ENCODE results near the gene IFT122.
"Not testable (repeated sequence)": the region's sequence is repeated elsewhere in the genome, so short reads cannot be mapped to it uniquely, and the experiment has no call there.

IFT122 gene

GRCh38 chr3:129439817-129440617 lies at the start of gene IFT122, which contains the start of gene MBD4:
IFT122 (plus strand) TSS chr3:129440224; CDS start chr3:129440331, 107 bp downstream.
MBD4 (minus strand) TSS chr3:129439948; CDS start chr3:129439833, 115 bp downstream.
- DNase-seq: peak; percentile 98

DNA sequence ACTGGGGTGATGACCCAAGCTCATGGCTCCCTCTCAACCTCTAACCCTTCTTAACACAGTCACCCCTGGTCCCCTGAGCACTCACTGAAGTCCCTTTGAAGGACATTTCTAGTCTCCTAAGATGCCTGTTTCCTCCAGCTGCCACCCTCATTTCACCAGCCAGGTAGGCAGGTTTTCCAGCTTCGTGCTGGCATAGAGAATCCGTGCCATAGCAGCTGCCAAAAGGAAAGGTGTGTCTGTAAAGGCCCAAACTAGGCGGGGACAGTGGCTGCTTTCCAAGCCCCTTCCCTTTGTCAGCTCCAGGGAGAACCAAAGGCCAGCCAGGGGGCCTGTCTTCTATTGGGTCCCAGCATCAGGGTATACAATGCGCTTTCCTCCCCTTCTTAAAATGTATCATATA lies 48.4 kb upstream of the IFT122 start:
- DNase-seq: not testable (repeated sequence)

DNA sequence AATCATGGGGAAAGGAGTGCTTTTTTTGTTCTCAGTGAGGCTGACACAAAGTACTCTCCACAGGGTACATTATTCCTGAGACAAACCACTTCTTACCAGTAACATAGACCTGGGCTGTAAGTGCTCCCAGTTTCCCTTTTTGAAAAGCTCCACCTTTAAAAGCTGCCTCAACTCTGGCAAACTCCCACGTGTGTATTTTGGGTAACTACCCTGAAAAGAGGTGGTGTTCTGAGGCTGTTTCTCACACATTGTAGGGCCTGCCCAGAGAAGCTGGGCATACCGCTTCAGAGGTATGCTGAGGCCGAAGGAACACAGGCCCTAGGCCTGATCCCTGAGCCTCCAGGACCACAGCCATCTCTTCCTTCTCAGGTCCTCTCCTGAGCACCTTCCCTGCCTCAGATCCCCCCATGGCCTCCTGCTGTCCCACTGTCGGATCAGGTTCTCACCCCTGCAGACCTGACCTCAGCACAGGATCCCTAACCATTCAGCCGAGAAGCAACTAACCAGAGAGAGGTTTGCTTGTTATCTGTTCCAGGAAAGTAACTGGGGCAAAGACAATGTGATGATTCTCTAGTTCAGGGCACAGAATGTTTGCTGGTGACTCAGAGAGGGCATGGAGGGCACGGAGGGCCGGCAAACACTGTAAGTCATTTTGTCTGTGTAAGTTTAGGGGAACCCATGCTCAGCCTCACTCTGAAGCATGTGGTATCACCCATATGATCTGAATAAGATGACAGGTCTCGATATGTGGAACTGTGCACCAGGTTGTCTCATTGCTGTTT lies 47.7 kb upstream of the IFT122 start:
- not testable (repeated sequence) for DNase-seq

GRCh38 chr3:129393271-129393670 lies 46.8 kb upstream of the IFT122 start:
- DNase-seq: no peak

- DNase-seq: not testable (repeated sequence)
These were observed 46.1 kb upstream of the IFT122 start for GRCh38 chr3:129393760-129394564.

DNA sequence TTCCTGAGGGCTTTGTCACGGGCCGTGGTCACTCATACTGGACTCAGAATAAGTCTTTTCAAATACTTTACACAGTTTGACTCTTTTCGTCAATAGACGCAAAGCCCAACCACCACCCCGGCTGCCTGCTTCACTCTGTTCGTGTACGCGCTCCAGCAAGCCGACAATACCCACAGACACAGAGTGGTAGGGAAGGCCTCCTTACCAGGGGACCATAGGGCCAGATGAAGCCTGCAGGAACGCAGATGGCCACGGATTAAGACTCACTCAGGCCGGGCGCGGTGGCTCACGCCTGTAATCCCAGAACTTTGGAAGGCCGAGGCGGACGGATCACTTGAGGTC lies 41.2 kb upstream of the IFT122 start:
- peak; percentile 25 for DNase-seq

- DNase-seq: peak; percentile 91
These were observed 40.7 kb upstream of the IFT122 start for GRCh38 chr3:129399145-129399894.

GRCh38 chr3:129399895-129400357 lies 40.1 kb upstream of the IFT122 start:
- DNase-seq: no peak

GRCh38 chr3:129402210-129402609 lies 37.8 kb upstream of the IFT122 start:
- no peak for DNase-seq

- no peak for DNase-seq
These were observed 37.4 kb upstream of the IFT122 start for GRCh38 chr3:129402616-129403015.

DNA sequence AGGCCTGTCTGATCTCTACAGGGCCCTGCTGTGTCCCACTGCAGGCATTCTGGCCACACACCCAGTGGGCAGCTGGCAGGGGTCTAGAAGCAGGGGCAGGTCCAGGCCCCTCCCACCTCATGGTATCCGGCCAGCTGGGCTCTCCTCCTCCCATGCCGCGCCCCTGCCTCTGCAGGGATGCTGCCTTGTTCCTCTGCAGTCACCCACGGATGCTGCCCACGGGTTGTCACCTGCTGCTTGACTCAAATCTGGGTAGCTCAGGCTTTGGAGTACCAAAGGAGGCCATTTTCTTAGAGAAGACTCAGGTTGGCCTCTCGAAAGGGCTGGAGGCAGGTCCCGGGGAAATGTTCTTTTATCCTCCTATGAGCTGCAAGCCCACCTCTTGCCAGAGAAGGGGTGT lies 36.6 kb upstream of the IFT122 start:
- DNase-seq: no peak

- DNase-seq: no peak
These were observed 35.9 kb upstream of the IFT122 start for GRCh38 chr3:129404130-129404529.

DNA sequence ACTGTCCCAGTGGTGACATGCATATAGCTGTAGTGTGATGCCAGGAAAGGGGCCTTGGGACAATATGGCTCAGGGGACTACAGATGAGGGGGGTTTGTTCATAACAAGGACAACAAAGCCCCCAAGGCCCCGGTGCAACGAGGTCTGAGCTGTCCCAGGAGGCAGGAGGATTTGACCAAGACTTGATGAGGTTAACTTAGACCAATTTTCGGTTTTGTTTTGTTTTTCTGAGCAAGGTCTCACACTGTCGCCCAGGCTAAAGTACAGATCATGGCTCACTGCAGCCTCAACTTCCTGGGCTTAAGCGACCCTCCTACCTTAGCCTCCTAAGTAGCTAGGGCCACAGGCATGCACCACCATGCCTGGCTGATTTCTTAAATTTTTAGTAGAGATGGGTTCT lies 35.4 kb upstream of the IFT122 start:
- DNase-seq: no peak

- no peak for DNase-seq
These were observed 30.5 kb upstream of the IFT122 start for GRCh38 chr3:129409541-129409940.

DNA sequence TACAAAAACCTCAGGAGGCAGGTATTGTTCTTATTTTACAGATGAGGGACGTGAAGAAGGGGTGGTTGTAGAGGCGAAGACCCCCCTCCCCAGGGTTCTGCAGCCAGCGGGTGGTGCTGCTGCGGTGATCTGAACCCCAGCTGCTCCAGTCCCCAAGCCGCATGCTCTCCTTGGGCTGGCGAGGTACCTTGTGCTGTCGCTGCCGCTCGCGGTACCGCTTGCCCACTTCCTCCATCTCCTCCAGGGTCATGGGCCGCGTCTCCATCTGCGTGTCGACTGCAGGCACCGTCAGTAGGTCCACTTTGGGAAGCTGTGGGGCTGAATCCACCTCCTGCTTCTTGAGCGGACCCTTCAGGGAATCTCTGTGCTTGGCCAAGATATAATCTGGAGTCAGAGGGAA lies 29.1 kb upstream of the IFT122 start:
- no peak for DNase-seq

- no peak for DNase-seq
These were observed 27.4 kb upstream of the IFT122 start for GRCh38 chr3:129412542-129413198.

DNA sequence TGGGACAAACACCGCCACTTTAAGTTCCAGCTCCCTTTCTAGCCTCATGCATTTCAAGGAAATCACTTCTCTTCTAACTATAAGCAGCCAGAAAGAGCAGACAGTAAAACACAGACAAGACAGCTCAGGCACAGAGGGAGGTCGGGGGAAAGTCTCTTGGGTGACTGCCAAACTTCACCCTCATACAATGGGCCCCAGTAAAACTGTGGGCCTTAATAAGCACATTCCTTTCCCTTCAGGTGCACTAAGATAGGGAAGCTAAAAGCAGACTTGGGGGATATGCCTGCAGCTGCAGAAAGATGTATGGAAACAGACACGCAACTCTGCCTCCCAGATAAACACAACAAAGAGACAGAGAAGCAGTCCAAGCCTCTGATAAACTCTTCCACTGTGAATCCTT lies 26.8 kb upstream of the IFT122 start:
- DNase-seq: not testable (repeated sequence)

GRCh38 chr3:129413687-129414506 lies 26.1 kb upstream of the IFT122 start:
- DNase-seq: no peak

GRCh38 chr3:129415378-129415777 lies 24.6 kb upstream of the IFT122 start:
- DNase-seq: no peak

DNA sequence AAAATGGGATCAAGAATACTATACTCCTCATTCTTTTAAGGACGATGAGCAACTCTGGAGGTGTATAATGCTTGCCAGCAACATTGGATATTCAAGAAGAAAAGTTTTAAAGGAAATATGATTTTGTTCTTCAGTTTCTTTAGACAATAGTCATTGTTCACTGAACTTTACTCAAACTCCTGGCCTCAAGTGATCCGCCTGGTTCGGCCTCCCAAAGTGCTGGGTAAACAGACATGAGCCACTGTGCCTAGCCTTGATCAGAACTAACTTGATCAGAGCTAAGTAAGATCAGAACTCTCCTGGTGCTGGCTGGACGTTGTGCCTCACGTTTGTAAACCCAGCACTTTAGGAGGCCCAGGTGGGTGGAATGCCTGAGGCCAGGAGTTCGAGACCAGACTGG lies 24.2 kb upstream of the IFT122 start:
- no peak for DNase-seq

- no peak for DNase-seq
These were observed 23.6 kb upstream of the IFT122 start for GRCh38 chr3:129416415-129416814.
